HL-60 (cell line): ENCODE measurements around the gene ST3GAL4.
A peak's percentile ranks its signal among the peaks of the same experiment; 100 is the strongest.

ENCODE experiments used
- DNase-seq, 2 experiments: peaks; one replicate each; pipeline ENCODE4 v3.0.0-alpha.2; 2010 to 2020; ENCODE audit warnings: low read depth in 1 of 2, low spot score in 1 of 2
- H3K27ac ChIP-seq: fragments of 250-450 bp; sonication (Bioruptor Pico); replicated peaks from 2 replicates; pipeline ENCODE4 v1.5.1; 2020; ENCODE audit warnings: mild to moderate bottlenecking, moderate library complexity
- H3K27me3 ChIP-seq: fragments of 250-450 bp; sonication (Bioruptor Pico); 2 replicates; pipeline ENCODE4 v1.5.1; 2021; ENCODE audit warnings: mild to moderate bottlenecking, moderate library complexity; ENCODE audit not compliant: insufficient read depth, poor library complexity, severe bottlenecking
- H3K4me3 ChIP-seq: replicated peaks from 2 replicates; pipeline ENCODE4 v1.5.1; 2011; ENCODE audit warnings: mild to moderate bottlenecking, control low read depth, low read length; ENCODE audit not compliant: insufficient read depth
- CTCF ChIP-seq: IDR thresholded peaks from one replicate; pipeline ENCODE4 v1.5.1; 2011; ENCODE audit warnings: low read length, control low read depth, inconsistent platforms; ENCODE audit not compliant: insufficient read depth
- GABPA ChIP-seq: IDR thresholded peaks from 2 replicates; pipeline ENCODE4 v1.6.1; 2012; ENCODE audit warnings: low read depth
- POLR2AphosphoS5 ChIP-seq: IDR thresholded peaks from 2 replicates; pipeline ENCODE4 v1.6.1; 2012; ENCODE audit warnings: low read depth
- REST ChIP-seq: IDR thresholded peaks from 2 replicates; pipeline ENCODE4 v1.6.1; 2012; ENCODE audit warnings: low read depth; ENCODE audit not compliant: insufficient replicate concordance
- SPI1 ChIP-seq: IDR thresholded peaks from 2 replicates; pipeline ENCODE4 v1.6.1; 2012; ENCODE audit warnings: low read depth, mild to moderate bottlenecking, borderline replicate concordance

The ST3GAL4 gene

GRCh38 chr11:126339863-126340434 is 15.5 kb upstream of the ST3GAL4 start:
- H3K27ac ChIP-seq = no peak overlapping the region
- H3K27me3 ChIP-seq = no peaks in the 10 kb centered on the region
- no peak for DNase-seq
- TF ChIP-seq REST (no peak), POLR2AphosphoS5 (no peak), GABPA (no peak), SPI1 (no peak), CTCF (no peak)
- H3K4me3 ChIP-seq = no peak overlapping the region

GRCh38 chr11:126340960-126341606 is 14.4 kb upstream of the ST3GAL4 start:
- TF ChIP-seq GABPA (no peak), POLR2AphosphoS5 (no peak)
- no peak for DNase-seq
- no peak overlapping the region for H3K27ac ChIP-seq

GRCh38 chr11:126341760-126342161 is 13.7 kb upstream of the ST3GAL4 start:
- TF ChIP-seq CTCF (no peak), REST (no peak), POLR2AphosphoS5 (no peak), GABPA (no peak), SPI1 (no peak)
- no peaks in the 10 kb centered on the region for H3K27me3 ChIP-seq
- DNase-seq = no peak
- peak overlapping the region; percentile 21; the same call in 1 of the 2 replicates for H3K27ac ChIP-seq
- H3K4me3 ChIP-seq = no peak overlapping the region

More at GRCh38 chr11:126340960-126341606, 14.4 kb upstream of the ST3GAL4 start:
- H3K4me3 ChIP-seq = no peak overlapping the region
- H3K27me3 ChIP-seq = no peaks in the 10 kb centered on the region

- Histone ChIP-seq H3K27ac (no peak overlapping the region), H3K4me3 (no peak overlapping the region), H3K27me3 (no peaks in the 10 kb centered on the region)
- TF ChIP-seq GABPA (no peak), POLR2AphosphoS5 (no peak), CTCF (no peak)
- DNase-seq = no peak
These were observed 12.4 kb upstream of the ST3GAL4 start for GRCh38 chr11:126343051-126343450.
